Duodenal mucosa (tissue), 2 donors: Measurements from ENCODE around the gene KRTAP5-6.

Experiments used
- H3K27ac ChIP-seq: one replicate; pipeline ENCODE4 v1.7.0; 2013; ENCODE audit warnings: low read depth, low read length
- H3K27me3 ChIP-seq, 2 donors: one replicate each; pipeline ENCODE4 v1.7.0; 2013; ENCODE audit warnings: low read length in 2 of 2, control low read depth in 1 of 2; ENCODE audit not compliant: insufficient read depth in 2 of 2, control insufficient read depth in 1 of 2
- H3K36me3 ChIP-seq, 2 donors: one replicate each; pipeline ENCODE4 v1.7.0; 2013; ENCODE audit warnings: low read length in 2 of 2, control low read depth in 1 of 2; ENCODE audit not compliant: insufficient read depth in 2 of 2, control insufficient read depth in 1 of 2
- H3K4me1 ChIP-seq, 2 donors: one replicate each; pipeline ENCODE4 v1.7.0; 2013; ENCODE audit warnings: low read length in 2 of 2, control low read depth in 1 of 2; ENCODE audit not compliant: insufficient read depth in 2 of 2, control insufficient read depth in 1 of 2
- H3K4me3 ChIP-seq, 2 donors: one replicate each; pipeline ENCODE4 v1.7.0; 2013; ENCODE audit warnings: low read length in 2 of 2, low read depth in 1 of 2
- H3K9ac ChIP-seq, 2 donors: one replicate each; pipeline ENCODE4 v1.7.0; 2013; ENCODE audit warnings: low read length in 2 of 2, low read depth in 1 of 2
- H3K9me3 ChIP-seq, 2 donors: one replicate each; pipeline ENCODE4 v1.7.0; 2013; ENCODE audit warnings: low read length in 2 of 2, control low read depth in 1 of 2; ENCODE audit not compliant: control insufficient read depth in 1 of 2

Gene KRTAP5-6

DNA sequence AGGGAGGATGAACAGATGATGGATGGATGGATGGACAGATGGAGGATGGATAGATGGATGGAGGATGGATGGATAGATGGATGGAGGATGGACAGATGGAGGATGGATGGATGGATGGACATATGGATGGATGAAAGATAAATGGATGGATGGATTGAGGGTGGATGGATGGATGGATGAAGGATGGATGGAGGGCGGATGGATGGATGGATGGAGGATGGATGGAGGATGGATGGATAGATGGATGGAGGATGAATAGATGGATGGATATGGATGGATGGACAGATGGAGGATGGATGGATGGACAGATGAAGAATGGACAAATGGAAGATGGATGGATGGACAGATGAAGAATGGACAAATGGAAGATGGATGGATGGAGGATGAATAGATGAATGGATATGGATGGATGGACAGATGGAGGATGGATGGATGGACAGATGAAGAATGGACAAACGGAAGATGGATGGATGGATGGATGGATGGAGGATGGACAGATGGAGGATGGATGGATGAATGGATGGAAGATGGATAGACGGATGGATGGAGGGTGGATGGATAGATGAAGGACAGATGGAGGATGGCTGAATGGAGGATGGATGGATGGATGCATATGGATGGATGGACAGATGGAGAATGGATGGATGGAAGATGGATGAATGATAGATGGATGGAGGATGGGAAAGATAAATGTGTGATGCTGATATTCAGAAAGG, 46.0 kb downstream of the KRTAP5-6 start:
- Histone ChIP-seq H3K4me3 (no peak overlapping the region), H3K27ac (no peak overlapping the region), H3K4me1 (no peaks in the 10 kb centered on the region), H3K27me3 (peaks cover 4 to 8% of the 10 kb centered on the region in 2 donors), H3K9ac (no peak overlapping the region), H3K36me3 (peaks cover 3 to 8% of the 10 kb centered on the region in 2 donors), H3K9me3 (peaks cover 4 to 7% of the 10 kb centered on the region in 2 donors)

DNA sequence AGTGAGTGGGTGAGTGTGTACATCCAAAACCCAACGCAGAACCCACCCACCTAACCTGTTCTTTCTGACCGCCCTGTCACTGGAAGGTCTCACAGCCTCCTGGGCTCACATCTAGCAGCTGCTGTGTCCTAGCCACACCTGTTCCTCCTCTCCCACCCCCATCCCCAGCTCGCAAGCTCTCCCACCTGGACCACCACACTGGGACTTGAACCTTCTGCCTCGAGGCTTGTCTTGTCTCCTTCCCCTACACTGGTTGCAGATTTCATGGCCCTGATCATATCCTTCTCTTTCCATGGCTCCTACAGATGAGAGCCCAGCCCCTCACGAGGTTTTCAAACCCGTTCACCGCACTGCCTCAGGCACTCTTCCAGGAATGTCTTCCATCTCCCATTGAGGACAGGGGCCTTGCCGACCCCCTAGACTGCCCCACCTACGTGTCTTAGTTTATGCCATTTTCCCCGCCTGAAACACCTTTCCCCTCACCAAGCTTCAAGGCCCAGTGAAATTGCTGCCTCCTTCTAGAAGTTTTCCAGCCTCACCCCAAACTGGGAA, 46.7 kb downstream of the KRTAP5-6 start:
- peaks cover 3 to 8% of the 10 kb centered on the region in 2 donors for H3K36me3 ChIP-seq
- H3K9ac ChIP-seq: no peak overlapping the region
- no peak overlapping the region for H3K27ac ChIP-seq
- no peak overlapping the region for H3K4me3 ChIP-seq
- no peaks in the 10 kb centered on the region for H3K4me1 ChIP-seq
- H3K27me3 ChIP-seq: peaks cover 0 to 3% of the 10 kb centered on the region in 2 donors
- H3K9me3 ChIP-seq: peaks cover 4 to 7% of the 10 kb centered on the region in 2 donors

DNA sequence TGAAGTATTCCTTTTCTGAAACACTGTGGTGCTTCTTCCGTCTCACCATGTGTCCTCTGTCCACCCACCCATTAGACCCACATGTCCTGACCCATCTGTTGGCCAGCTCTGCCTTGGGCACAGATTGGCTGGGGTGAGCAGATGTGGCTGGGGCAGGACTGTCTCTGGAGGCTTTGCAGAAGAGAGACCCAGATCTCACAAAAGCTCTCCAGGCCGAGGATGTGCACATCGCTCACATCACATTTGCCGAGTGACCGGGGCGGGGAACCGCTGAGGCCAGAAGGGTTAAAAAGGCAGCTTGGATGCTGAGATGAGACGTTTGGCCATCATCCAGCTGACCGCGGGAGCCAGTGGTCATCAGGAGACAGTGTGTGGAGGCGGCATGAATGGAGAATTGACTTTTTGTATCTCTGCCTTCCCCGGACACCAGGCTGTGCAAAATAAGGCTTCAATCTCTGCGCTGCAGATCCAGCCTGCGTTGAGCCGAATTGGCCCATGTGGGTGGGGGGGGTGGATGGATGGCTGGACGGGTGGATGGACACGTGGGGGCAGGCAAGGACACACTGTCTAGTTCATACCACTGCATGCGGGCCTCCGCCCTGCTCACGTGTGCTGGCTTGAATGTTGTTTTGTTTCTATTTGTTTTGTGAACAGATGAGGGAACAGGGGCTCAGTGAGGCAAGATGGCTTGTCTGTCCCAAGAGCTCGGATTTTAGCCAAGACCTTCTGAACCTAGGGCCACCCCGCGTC, 47.3 kb downstream of the KRTAP5-6 start:
- Histone ChIP-seq H3K4me3 (no peak overlapping the region), H3K27ac (no peak overlapping the region), H3K4me1 (no peaks in the 10 kb centered on the region), H3K36me3 (peaks cover 3 to 8% of the 10 kb centered on the region in 2 donors), H3K9ac (no peak overlapping the region), H3K9me3 (peaks cover 4 to 7% of the 10 kb centered on the region in 2 donors), H3K27me3 (peaks cover under 1 to 3% of the 10 kb centered on the region in 2 donors)

- Histone ChIP-seq H3K9ac (peak overlapping the region in 1 of 2 donors; percentile 10), H3K27ac (no peak overlapping the region), H3K36me3 (peaks cover 3 to 8% of the 10 kb centered on the region in 2 donors), H3K4me1 (no peaks in the 10 kb centered on the region), H3K4me3 (no peak overlapping the region), H3K9me3 (peaks cover 4 to 7% of the 10 kb centered on the region in 2 donors), H3K27me3 (peaks cover 2 to 3% of the 10 kb centered on the region in 2 donors)
Measured at GRCh38 chr11:1744891-1745700, 48.1 kb downstream of the KRTAP5-6 start.

GRCh38 chr11:1745701-1746320, 48.8 kb downstream of the KRTAP5-6 start:
- Histone ChIP-seq H3K27me3 (peaks cover 2 to 3% of the 10 kb centered on the region in 2 donors), H3K4me3 (no peak overlapping the region), H3K9me3 (peaks cover 4 to 7% of the 10 kb centered on the region in 2 donors), H3K4me1 (no peaks in the 10 kb centered on the region), H3K27ac (no peak overlapping the region), H3K9ac (peak overlapping the region in 1 of 2 donors; percentile 10), H3K36me3 (peaks cover 3 to 8% of the 10 kb centered on the region in 2 donors)

- no peak overlapping the region for H3K27ac ChIP-seq
- peaks cover 2 to 3% of the 10 kb centered on the region in 2 donors for H3K27me3 ChIP-seq
- no peaks in the 10 kb centered on the region for H3K4me1 ChIP-seq
- H3K9ac ChIP-seq: no peak overlapping the region
- H3K4me3 ChIP-seq: no peak overlapping the region
- H3K36me3 ChIP-seq: peaks cover 3 to 8% of the 10 kb centered on the region in 2 donors
- peaks cover 4 to 7% of the 10 kb centered on the region in 2 donors for H3K9me3 ChIP-seq
Measured at GRCh38 chr11:1746511-1746931, 49.5 kb downstream of the KRTAP5-6 start.

GRCh38 chr11:1746956-1747752, 50.2 kb downstream of the KRTAP5-6 start:
- H3K9ac ChIP-seq: no peak overlapping the region
- no peaks in the 10 kb centered on the region for H3K4me1 ChIP-seq
- H3K36me3 ChIP-seq: peaks cover 3 to 8% of the 10 kb centered on the region in 2 donors
- H3K4me3 ChIP-seq: no peak overlapping the region
- peaks cover 0 to 2% of the 10 kb centered on the region in 2 donors for H3K27me3 ChIP-seq
- peaks cover 4 to 7% of the 10 kb centered on the region in 2 donors for H3K9me3 ChIP-seq
- no peak overlapping the region for H3K27ac ChIP-seq
